GM21381 (cell line): ENCODE results near the gene TICAM1.
"Not testable (repeated sequence)": the region's sequence is repeated elsewhere in the genome, so short reads cannot be mapped to it uniquely, and the experiment has no call there.

Experiments
- ATAC-seq: cut with Tn5 transposase; IDR thresholded peaks from one replicate; pipeline ENCODE4 v1.9.1; 2021; ENCODE audit warnings: mild to moderate bottlenecking, moderate library complexity; ENCODE audit not compliant: unreplicated experiment

TICAM1 gene

GRCh38 chr19:4806384-4806783 is 25.1 kb downstream of the TICAM1 start:
- ATAC-seq: no peak

GRCh38 chr19:4805140-4805539 is 26.4 kb downstream of the TICAM1 start:
- ATAC-seq: not testable (repeated sequence)

- no peak for ATAC-seq
Observed at GRCh38 chr19:4803736-4804695, 27.5 kb downstream of the TICAM1 start.

GRCh38 chr19:4802711-4803110 is 28.8 kb downstream of the TICAM1 start:
- no peak for ATAC-seq

GRCh38 chr19:4801085-4801619 is 30.4 kb downstream of the TICAM1 start:
- no peak for ATAC-seq

GRCh38 chr19:4800591-4801081 is 30.9 kb downstream of the TICAM1 start:
- ATAC-seq: no peak

GRCh38 chr19:4795400-4795799 is 36.1 kb downstream of the TICAM1 start:
- ATAC-seq: no peak

GRCh38 chr19:4794971-4795370 is 36.5 kb downstream of the TICAM1 start:
- ATAC-seq: no peak

GRCh38 chr19:4793278-4793677 is 38.2 kb downstream of the TICAM1 start:
- ATAC-seq: not testable (repeated sequence)

- ATAC-seq: not testable (repeated sequence)
Observed at GRCh38 chr19:4792866-4793195, 38.7 kb downstream of the TICAM1 start.

GRCh38 chr19:4792019-4792865 is 39.3 kb downstream of the TICAM1 start:
- not testable (repeated sequence) for ATAC-seq

GRCh38 chr19:4791183-4792018 is 40.1 kb downstream of the TICAM1 start, which contains the start of gene FEM1A:
Gene FEM1A (plus strand): TSS chr19:4791734. CDS start chr19:4791855, 121 bp downstream.
- peak; percentile 95 for ATAC-seq

- not testable (repeated sequence) for ATAC-seq
Observed at GRCh38 chr19:4786412-4787016, 45.0 kb downstream of the TICAM1 start.

GRCh38 chr19:4781801-4782200 is 49.7 kb downstream of the TICAM1 start:
- no peak for ATAC-seq

GRCh38 chr19:4780860-4781259 is 50.7 kb downstream of the TICAM1 start:
- no peak for ATAC-seq

- not testable (repeated sequence) for ATAC-seq
Observed at GRCh38 chr19:4778124-4778523, 53.4 kb downstream of the TICAM1 start.

- no peak for ATAC-seq
Observed at GRCh38 chr19:4776436-4777211, 54.9 kb downstream of the TICAM1 start.

- no peak for ATAC-seq
Observed at GRCh38 chr19:4775627-4776152, 55.8 kb downstream of the TICAM1 start.

- ATAC-seq: no peak
Observed at GRCh38 chr19:4774136-4774535, 57.4 kb downstream of the TICAM1 start.
